Muscle of arm (tissue), 12 donors: ENCODE measurements around the gene PCBP2. TPM values are rescaled to one million over a fixed set of nuclear protein-coding genes. Genes with fewer than 3 reads are reported as not detected.

ENCODE experiments used
- DNase-seq: peaks from one replicate; pipeline ENCODE4 v3.0.0-alpha.2; 2013
- polyA plus RNA-seq, 12 donors: library from polyadenylated mRNA; unstranded; fragments of 120-200 nt; gene quantifications; one replicate each; pipeline ENCODE4 v1.2.1, GENCODE V29; 2013; ENCODE audit not compliant: insufficient read length in 12 of 12

PCBP2 gene
- polyA plus RNA-seq, 12 donors = 459 to 676 (median 588) TPM

- no peak for DNase-seq
Measured at GRCh38 chr12:53505555-53506449, 53.9 kb downstream of the PCBP2 start.

- DNase-seq = no peak
Measured at GRCh38 chr12:53506450-53506785, 54.5 kb downstream of the PCBP2 start.

GRCh38 chr12:53506881-53507602 lies 55.1 kb downstream of the PCBP2 start, which contains the start of gene NPFF:
TSS of gene NPFF (minus strand) at chr12:53507484. CDS start at chr12:53507474, 10 bp downstream.
- no peak for DNase-seq

- no peak for DNase-seq
Measured at GRCh38 chr12:53507603-53507885, 55.6 kb downstream of the PCBP2 start.

GRCh38 chr12:53508534-53509170 lies 56.8 kb downstream of the PCBP2 start:
- peak; percentile 83 for DNase-seq

- DNase-seq = no peak
Measured at GRCh38 chr12:53510181-53510812, 58.4 kb downstream of the PCBP2 start.

GRCh38 chr12:53513712-53514410 lies 62.0 kb downstream of the PCBP2 start:
- no peak for DNase-seq

GRCh38 chr12:53514628-53515290 lies 62.9 kb downstream of the PCBP2 start:
- DNase-seq = no peak

GRCh38 chr12:53515291-53515680 lies 63.4 kb downstream of the PCBP2 start:
- DNase-seq = no peak

- no peak for DNase-seq
Measured at GRCh38 chr12:53516758-53517455, 65.0 kb downstream of the PCBP2 start.

- DNase-seq = no peak
Measured at GRCh38 chr12:53518381-53518780, 66.5 kb downstream of the PCBP2 start.

- DNase-seq = no peak
Measured at GRCh38 chr12:53523131-53523530, 71.2 kb downstream of the PCBP2 start.

GRCh38 chr12:53524476-53524875 lies 72.6 kb downstream of the PCBP2 start:
- DNase-seq = no peak

- no peak for DNase-seq
Measured at GRCh38 chr12:53530061-53530460, 78.2 kb downstream of the PCBP2 start.

Other genes with a start within 250 kb of the PCBP2 start
- gene ITGB7, start 244.9 kb upstream of the PCBP2 start, polyA plus RNA-seq = 1 to 10 TPM in 1 of 12 donors, under 1 TPM in 9, not detected in 2; 0.31 to 4.2 (median 0.84) TPM
- gene RARG, start 219.9 kb upstream of the PCBP2 start, polyA plus RNA-seq = 10 to 100 TPM in 11 of 12 donors, not detected in 1; 17.8 to 72.7 (median 26.0) TPM
- gene ESPL1, start 183.8 kb upstream of the PCBP2 start, polyA plus RNA-seq = 10 to 100 TPM in 1 of 12 donors, 1 to 10 TPM in 10, not detected in 1; 3.2 to 13.1 (median 6.0) TPM
- gene PFDN5, start 156.6 kb upstream of the PCBP2 start, polyA plus RNA-seq = 100 to 1,000 TPM in 11 of 12 donors, not detected in 1; 330 to 592 (median 511) TPM
- gene MYG1, start 152.4 kb upstream of the PCBP2 start, polyA plus RNA-seq = 10 to 100 TPM in 11 of 12 donors, not detected in 1; 14.9 to 36.4 (median 32.3) TPM
- gene AAAS, start 130.5 kb upstream of the PCBP2 start, polyA plus RNA-seq = 10 to 100 TPM in 11 of 12 donors, not detected in 1; 34.7 to 68.7 (median 52.3) TPM
- 1 to 10 TPM in 1 of 12 donors, under 1 TPM in 5, not detected in 6; 0.05 to 1.2 (median 0.22) TPM for gene SP7, start 115.7 kb upstream of the PCBP2 start, polyA plus RNA-seq
- 10 to 100 TPM in 11 of 12 donors, not detected in 1; 37.9 to 66.0 (median 43.3) TPM for gene SP1, start 71.9 kb upstream of the PCBP2 start, polyA plus RNA-seq
- gene AMHR2, start 28.2 kb upstream of the PCBP2 start, polyA plus RNA-seq = under 1 TPM in 1 of 12 donors, not detected in 11; 0.07 TPM
- 100 to 1,000 TPM in 1 of 12 donors, 10 to 100 TPM in 10, not detected in 1; 42.5 to 197 (median 51.4) TPM for gene PRR13, start 10.4 kb upstream of the PCBP2 start, polyA plus RNA-seq
- 10 to 100 TPM in 11 of 12 donors, not detected in 1; 10.2 to 36.0 (median 14.1) TPM for gene MAP3K12, start 47.4 kb downstream of the PCBP2 start, polyA plus RNA-seq
- 10 to 100 TPM in 11 of 12 donors, not detected in 1; 16.6 to 27.2 (median 23.1) TPM for gene TARBP2, start 49.2 kb downstream of the PCBP2 start, polyA plus RNA-seq
- gene NPFF, start 55.4 kb downstream of the PCBP2 start, polyA plus RNA-seq = 1 to 10 TPM in 1 of 12 donors, under 1 TPM in 5, not detected in 6; 0.40 to 2.4 (median 0.69) TPM
- gene ATF7, start 174.3 kb downstream of the PCBP2 start, polyA plus RNA-seq = 10 to 100 TPM in 11 of 12 donors, not detected in 1; 49.0 to 69.4 (median 56.8) TPM
- 100 to 1,000 TPM in 11 of 12 donors, not detected in 1; 451 to 820 (median 720) TPM for gene ATP5MC2, start 224.0 kb downstream of the PCBP2 start, polyA plus RNA-seq